ENCODE measurements around the gene CSTPP1. TPM values are rescaled to one million over a fixed set of nuclear protein-coding genes. Genes with fewer than 3 reads are reported as not detected.

Gene CSTPP1
- total RNA-seq, 1 donor from 2014 or later: 31.5 TPM

- Histone ChIP-seq H3K4me3 (ENCODE audit: low read depth, low read length) (no peak overlapping the region), H3K27me3 (ENCODE audit: control insufficient read depth, insufficient read depth, low read length) (no peaks in the 10 kb centered on the region), H3K36me3 (ENCODE audit: control insufficient read depth, insufficient read depth, low read length) (no peaks in the 10 kb centered on the region)
- TF ChIP-seq CTCF (IDR thresholded peaks at IDR 0.05; ENCODE audit: insufficient read depth, low read length, poor library complexity, severe bottlenecking): no peak
- DNase-seq (ENCODE audit: low read depth): no peak
Observed at GRCh38 chr11:46972821-46973220, 36.3 kb downstream of the CSTPP1 start.

- H3K36me3 ChIP-seq (ENCODE audit: control insufficient read depth, insufficient read depth, low read length): no peaks in the 10 kb centered on the region
- no peak for DNase-seq (ENCODE audit: low read depth)
- H3K4me3 ChIP-seq (ENCODE audit: low read depth, low read length): no peak overlapping the region
- H3K27me3 ChIP-seq (ENCODE audit: control insufficient read depth, insufficient read depth, low read length): no peaks in the 10 kb centered on the region
- no peak for TF ChIP-seq CTCF (IDR thresholded peaks at IDR 0.05; ENCODE audit: insufficient read depth, low read length, poor library complexity, severe bottlenecking)
Observed at GRCh38 chr11:46976182-46976854, 39.8 kb downstream of the CSTPP1 start.

- DNase-seq (ENCODE audit: low read depth): no peak
- TF ChIP-seq CTCF (IDR thresholded peaks at IDR 0.05; ENCODE audit: insufficient read depth, low read length, poor library complexity, severe bottlenecking): no peak
- Histone ChIP-seq H3K4me3 (ENCODE audit: low read depth, low read length) (no peak overlapping the region), H3K36me3 (ENCODE audit: control insufficient read depth, insufficient read depth, low read length) (no peaks in the 10 kb centered on the region), H3K27me3 (ENCODE audit: control insufficient read depth, insufficient read depth, low read length) (no peaks in the 10 kb centered on the region)
Observed at GRCh38 chr11:46977038-46977813, 40.7 kb downstream of the CSTPP1 start.

- no peak for DNase-seq (ENCODE audit: low read depth)
- no peaks in the 10 kb centered on the region for H3K36me3 ChIP-seq (ENCODE audit: control insufficient read depth, insufficient read depth, low read length)
- H3K27me3 ChIP-seq (ENCODE audit: control insufficient read depth, insufficient read depth, low read length): no peaks in the 10 kb centered on the region
- no peak for TF ChIP-seq CTCF (IDR thresholded peaks at IDR 0.05; ENCODE audit: insufficient read depth, low read length, poor library complexity, severe bottlenecking)
- no peak overlapping the region for H3K4me3 ChIP-seq (ENCODE audit: low read depth, low read length)
Observed at GRCh38 chr11:46978005-46978491, 41.5 kb downstream of the CSTPP1 start.

- DNase-seq (ENCODE audit: low read depth): no peak
- Histone ChIP-seq H3K4me3 (ENCODE audit: low read depth, low read length) (no peak overlapping the region), H3K36me3 (ENCODE audit: control insufficient read depth, insufficient read depth, low read length) (no peaks in the 10 kb centered on the region), H3K27me3 (ENCODE audit: control insufficient read depth, insufficient read depth, low read length) (no peaks in the 10 kb centered on the region)
- no peak for TF ChIP-seq CTCF (IDR thresholded peaks at IDR 0.05; ENCODE audit: insufficient read depth, low read length, poor library complexity, severe bottlenecking)
Observed at GRCh38 chr11:46979358-46979757, 42.8 kb downstream of the CSTPP1 start.

Measured in kidney epithelial cell (primary cell).